HPDE6-E6E7 (cell line): ENCODE measurements around the gene PLCG1.
"Not testable (repeated sequence)": the region's sequence is repeated elsewhere in the genome, so short reads cannot be mapped to it uniquely, and the experiment has no call there.

Experiments
- DNase-seq: peaks from one replicate; pipeline ENCODE4 v3.0.0; 2011; ENCODE audit warnings: missing footprints; ENCODE audit errors: extremely low spot score

PLCG1 gene

GRCh38 chr20:41124451-41125094, 12.8 kb upstream of the PLCG1 start:
- DNase-seq = no peak

GRCh38 chr20:41125530-41126457, 11.5 kb upstream of the PLCG1 start:
- DNase-seq = no peak

- DNase-seq = no peak
Measured at GRCh38 chr20:41126719-41127118, 10.6 kb upstream of the PLCG1 start.

GRCh38 chr20:41128317-41128716, 9.0 kb upstream of the PLCG1 start:
- DNase-seq = not testable (repeated sequence)

- no peak for DNase-seq
Measured at GRCh38 chr20:41131594-41132387, 5.6 kb upstream of the PLCG1 start.

- DNase-seq = not testable (repeated sequence)
Measured at GRCh38 chr20:41132388-41132775, 5.0 kb upstream of the PLCG1 start.

GRCh38 chr20:41133709-41134361, 3.5 kb upstream of the PLCG1 start:
- DNase-seq = peak; percentile 99

- DNase-seq = no peak
Measured at GRCh38 chr20:41134362-41135186, 2.8 kb upstream of the PLCG1 start.

GRCh38 chr20:41135187-41135887, 2.0 kb upstream of the PLCG1 start:
- peak; percentile 69 for DNase-seq

GRCh38 chr20:41135888-41136679, 1.3 kb upstream of the PLCG1 start:
- no peak for DNase-seq

GRCh38 chr20:41137614-41138474, 501 bp downstream of the PLCG1 start:
- peak; percentile 49 for DNase-seq

GRCh38 chr20:41138475-41139226, 1.3 kb downstream of the PLCG1 start:
- DNase-seq = no peak

GRCh38 chr20:41139227-41140093, 2.1 kb downstream of the PLCG1 start:
- no peak for DNase-seq

GRCh38 chr20:41140226-41141133, 3.1 kb downstream of the PLCG1 start:
- DNase-seq = no peak

GRCh38 chr20:41141153-41141815, 3.9 kb downstream of the PLCG1 start:
- no peak for DNase-seq
